Measurements from ENCODE around the gene ADH1B.

The ADH1B gene

GRCh38 chr4:99275050-99275449 lies 46.2 kb downstream of the ADH1B start:
- intact Hi-C loops (cut with DNase I): no loop called here
- no peak for DNase-seq

- intact Hi-C loops (cut with DNase I): no loop called here
- no peak for DNase-seq
Measured at GRCh38 chr4:99273704-99274103, 47.5 kb downstream of the ADH1B start.

GRCh38 chr4:99264927-99265326 lies 56.3 kb downstream of the ADH1B start:
- no peak for DNase-seq
- intact Hi-C loops (cut with DNase I): no loop called here
